Measurements from ENCODE around the gene PASK.

Gene PASK

GRCh38 chr2:241146286-241146685 is 3.0 kb downstream of the PASK start:
- no peak for FAIRE-seq

DNA sequence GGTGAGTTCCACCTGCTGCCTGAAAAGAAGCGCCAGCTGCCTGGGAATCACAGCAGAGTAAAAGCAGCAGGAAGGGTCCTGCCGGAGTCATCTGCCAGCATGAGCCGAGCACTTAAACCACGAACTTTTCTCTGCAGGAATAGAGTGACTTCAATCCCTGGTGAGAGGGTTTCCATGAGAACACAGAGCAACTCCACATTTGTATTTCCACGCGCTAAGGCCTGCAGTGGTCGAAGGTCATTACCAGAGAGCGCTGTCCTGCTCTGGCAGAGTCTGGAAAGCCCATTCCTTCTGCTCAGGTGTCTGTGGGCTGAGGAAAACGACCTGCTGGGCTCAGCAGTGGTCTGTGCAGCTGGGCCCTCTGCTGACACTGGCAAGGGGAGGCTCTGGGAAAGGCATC is 6.7 kb downstream of the PASK start:
- no peak for FAIRE-seq

GRCh38 chr2:241142063-241142462 is 7.2 kb downstream of the PASK start:
- FAIRE-seq: no peak

- no peak for FAIRE-seq
These were observed 8.0 kb downstream of the PASK start for GRCh38 chr2:241141214-241141770.

- FAIRE-seq: no peak
These were observed 8.8 kb downstream of the PASK start for GRCh38 chr2:241140445-241140840.

DNA sequence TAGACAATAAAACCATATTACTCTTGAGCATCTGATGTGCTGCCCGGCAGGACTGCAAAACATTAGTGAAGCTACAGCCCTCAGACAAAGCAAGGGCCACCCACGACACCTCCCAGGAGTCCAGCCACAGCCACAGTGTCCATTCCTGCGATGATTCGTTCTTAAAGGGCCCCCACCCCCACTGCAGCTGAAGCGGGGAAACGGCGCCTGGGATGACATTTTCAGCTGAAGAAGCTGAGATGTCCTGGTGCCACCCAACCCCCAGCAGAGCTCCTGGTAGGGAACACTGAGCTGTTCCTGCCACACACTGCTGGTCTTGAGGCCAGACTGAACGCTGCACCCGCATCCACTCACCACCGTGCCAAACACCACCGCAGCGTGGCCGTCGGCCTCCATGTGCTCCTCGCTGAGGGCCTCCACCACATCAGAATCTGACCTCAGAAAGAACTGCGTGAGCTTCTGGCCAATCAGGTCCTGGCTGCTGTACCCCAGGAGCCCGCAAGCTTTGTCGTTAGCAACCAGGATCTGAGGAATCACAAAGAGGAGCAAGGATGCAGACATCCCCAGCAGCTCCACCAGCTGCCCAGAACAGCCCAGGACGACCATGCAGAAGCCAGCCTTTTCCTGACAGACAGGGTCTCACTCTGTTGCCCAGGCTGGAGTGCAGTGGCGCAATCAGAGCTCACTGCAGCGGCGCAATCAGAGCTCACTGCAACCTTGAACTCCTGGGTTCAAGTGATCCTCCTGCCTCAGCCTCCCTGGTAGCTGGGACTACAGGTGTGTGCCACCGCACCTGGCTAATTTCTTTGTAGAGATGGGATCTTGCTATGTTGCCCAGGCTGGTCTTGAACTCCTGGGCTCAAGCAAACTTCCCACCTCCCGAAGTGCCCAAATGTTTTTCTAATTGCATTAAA is 9.5 kb downstream of the PASK start:
- no peak for FAIRE-seq

GRCh38 chr2:241138471-241138870 is 10.8 kb downstream of the PASK start:
- no peak for FAIRE-seq

DNA sequence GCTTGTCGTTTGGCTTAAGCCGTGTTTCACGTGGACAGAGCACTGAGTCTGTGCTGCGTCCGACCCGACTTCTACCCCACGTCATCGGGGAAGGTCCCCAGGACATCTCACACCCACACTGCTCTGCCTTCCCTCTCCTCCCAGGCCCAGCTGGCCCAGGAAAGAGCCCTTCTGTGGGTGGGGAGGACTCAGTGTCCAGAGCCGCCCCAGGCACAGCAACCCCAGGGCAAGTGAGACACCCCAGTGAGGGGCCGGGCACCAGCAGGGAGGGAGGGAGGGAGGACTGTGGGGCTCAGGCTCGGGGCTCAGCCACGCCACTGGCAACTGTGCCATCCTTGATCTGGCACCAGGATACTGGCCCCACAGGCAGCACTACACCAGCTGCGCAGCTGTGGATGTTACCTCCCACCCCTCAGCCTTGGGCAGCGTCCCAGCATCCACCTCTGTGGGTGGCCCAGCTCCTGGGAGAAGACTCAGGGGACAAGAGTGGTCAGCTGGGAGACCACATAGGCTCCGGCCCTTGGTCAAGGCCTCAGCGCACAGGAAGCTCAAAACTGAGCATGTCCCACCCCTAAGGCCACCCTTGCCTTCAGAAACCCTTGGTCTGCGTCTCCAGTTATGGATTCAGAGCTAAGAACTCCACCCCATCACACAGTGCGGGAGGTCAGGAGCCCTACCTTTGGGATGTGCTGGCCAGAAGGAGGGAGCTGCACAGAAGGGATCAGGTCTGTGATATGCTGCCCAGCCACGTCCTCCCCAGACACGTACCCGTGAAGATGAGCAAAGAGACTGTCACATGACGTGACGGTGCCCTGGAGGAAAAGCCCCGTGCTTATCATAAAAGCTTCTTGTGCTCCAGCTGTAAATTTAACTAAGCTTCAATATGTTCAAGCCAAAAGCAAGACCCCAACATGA is 11.7 kb downstream of the PASK start:
- FAIRE-seq: no peak

- no peak for FAIRE-seq
These were observed 12.5 kb downstream of the PASK start for GRCh38 chr2:241136661-241137260.

DNA sequence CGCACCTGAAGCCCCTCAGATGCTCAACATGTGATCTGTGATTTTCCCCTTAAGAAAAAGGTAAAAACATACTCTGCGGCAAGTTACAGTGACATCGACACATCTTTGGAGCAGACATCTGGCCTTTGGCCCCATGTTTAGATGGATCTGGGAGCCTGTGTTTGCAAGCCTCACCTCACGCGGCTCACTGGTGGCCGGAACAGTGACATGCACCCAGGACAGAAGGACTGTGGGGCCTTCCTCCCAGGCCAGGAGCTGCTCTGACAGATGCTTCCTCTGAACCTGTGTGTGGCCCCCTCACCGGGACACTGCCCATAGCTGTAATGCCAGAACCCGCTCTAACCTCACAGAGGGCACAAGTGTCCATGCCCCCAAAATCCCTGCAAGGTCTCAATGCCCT is 13.1 kb downstream of the PASK start:
- no peak for FAIRE-seq

GRCh38 chr2:241135737-241136136 is 13.5 kb downstream of the PASK start:
- no peak for FAIRE-seq

DNA sequence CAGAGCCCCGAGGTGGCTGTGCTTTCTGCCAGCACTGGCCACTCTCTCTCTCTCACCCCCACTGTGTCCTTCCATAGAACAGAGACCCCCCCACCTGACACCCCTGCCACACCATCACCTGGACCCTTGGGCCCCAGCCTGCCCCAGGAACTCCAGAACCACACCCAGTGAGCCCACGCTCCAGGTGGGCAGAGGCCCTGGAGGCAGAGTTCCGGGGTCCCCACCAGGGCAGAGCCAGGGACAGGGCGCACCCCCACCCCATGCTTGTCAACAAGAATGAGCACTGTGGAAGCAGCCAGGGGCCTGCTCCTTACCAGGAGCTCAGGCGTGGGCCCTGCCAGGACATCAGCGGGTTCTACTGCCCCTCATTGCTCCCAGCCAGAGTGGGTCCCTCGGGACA is 14.6 kb downstream of the PASK start:
- no peak for FAIRE-seq

GRCh38 chr2:241133436-241133820 is 15.8 kb downstream of the PASK start:
- no peak for FAIRE-seq

GRCh38 chr2:241132538-241133435 is 16.5 kb downstream of the PASK start:
- FAIRE-seq: no peak

DNA sequence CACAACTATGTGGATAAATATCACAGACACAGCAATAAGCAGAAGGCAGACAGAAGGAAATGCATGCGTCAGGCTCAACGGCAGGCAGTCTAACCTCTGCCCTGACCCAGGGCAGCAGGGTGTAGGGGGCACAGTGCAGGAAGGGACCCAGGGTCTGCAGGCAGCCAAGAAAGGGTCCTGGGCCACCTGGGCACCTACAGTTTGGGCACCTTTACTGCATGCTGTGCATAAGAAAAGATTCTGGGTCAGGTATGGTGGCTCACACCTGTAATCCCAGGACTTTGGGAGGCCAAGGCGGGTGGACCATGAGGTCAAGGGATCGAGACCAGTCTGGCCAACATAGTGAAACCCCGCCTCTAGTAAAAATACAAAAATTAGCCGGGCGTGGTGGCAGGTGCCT is 17.7 kb downstream of the PASK start:
- FAIRE-seq: no peak

DNA sequence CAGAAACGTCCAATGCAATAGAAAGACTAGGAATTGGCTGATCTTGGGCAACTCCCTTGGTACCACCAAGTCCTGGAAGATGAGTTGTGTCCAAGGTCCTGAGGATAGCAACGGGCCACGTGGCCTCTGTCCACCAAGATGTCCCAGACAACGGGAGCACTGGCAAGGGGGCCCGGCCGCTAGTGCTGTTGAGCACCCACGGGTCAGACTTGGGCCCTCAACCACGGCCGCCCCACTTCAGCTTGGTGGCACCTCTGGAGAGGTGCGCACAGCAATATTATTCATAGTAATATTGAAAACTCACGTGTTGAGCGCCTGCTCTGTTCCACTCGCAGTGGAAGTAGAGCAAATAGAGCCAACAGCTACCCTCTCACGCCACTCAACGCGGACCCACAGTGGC is 19.0 kb downstream of the PASK start:
- no peak for FAIRE-seq

GRCh38 chr2:241129086-241129871 is 20.0 kb downstream of the PASK start:
- FAIRE-seq: no peak

- no peak for FAIRE-seq
These were observed 21.0 kb downstream of the PASK start for GRCh38 chr2:241128266-241128665.

DNA sequence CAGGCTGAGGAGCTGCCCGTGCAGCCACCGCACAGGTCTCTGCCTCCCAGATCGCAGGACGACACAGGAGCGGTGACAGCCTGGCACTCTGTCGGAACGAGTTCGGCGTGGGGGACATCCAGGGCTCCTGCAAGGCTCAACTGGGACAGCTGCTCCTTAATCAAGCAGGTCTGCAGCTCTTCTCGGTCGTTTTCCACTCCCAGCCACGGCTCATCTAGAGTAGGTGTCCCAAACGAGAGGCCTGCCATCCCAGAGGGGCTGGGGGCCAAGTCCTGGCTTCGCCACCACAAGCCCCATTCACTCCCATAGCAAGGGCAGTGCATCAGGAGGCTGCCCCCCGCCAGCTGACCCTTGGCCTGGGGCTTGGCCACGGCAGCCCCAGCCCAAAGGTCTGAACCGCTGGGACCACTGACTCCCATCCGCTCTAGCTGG is 22.5 kb downstream of the PASK start:
- no peak for FAIRE-seq

DNA sequence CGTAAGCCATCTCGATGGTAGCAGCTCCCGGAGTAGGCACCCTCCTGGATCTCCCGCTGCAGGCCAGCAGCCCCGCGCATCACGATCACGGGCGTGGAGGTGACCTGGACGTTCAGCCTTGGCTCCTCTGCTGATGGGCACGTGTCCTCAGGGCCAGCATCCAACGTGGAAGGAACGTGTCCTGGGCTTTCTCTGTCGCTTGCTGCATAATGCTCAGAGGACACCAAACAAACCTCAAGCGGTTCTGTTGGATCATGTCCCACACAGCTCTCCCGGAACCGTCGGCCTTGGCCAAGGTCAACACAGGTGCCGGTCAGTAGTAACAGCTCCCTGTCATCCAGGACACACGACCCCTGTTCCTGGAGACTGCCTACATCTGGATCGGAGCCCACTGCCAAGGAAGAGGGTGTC is 23.1 kb downstream of the PASK start:
- FAIRE-seq: no peak

DNA sequence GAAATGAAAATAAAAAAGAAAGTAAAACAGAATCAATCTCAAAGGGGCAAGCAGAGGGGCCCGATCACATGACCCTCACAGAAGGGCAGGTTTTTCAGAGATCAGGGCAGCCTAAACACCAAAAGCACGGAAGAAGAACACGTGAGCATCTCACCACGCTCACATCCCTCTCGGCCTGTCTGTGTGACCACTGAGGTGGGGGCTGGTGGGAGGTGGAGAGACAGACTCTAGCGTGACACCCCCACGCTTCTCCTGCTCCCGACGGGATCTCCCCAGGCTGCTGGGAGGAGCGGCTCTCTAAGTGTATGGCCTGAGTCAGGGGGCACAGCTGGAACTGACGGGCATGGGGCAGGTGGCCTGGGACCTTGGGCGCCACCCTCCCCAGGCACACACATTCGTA is 23.6 kb downstream of the PASK start:
- FAIRE-seq: no peak
